Measurements from ENCODE around the gene SLC37A3.

- TF ChIP-seq, protein P1, sequence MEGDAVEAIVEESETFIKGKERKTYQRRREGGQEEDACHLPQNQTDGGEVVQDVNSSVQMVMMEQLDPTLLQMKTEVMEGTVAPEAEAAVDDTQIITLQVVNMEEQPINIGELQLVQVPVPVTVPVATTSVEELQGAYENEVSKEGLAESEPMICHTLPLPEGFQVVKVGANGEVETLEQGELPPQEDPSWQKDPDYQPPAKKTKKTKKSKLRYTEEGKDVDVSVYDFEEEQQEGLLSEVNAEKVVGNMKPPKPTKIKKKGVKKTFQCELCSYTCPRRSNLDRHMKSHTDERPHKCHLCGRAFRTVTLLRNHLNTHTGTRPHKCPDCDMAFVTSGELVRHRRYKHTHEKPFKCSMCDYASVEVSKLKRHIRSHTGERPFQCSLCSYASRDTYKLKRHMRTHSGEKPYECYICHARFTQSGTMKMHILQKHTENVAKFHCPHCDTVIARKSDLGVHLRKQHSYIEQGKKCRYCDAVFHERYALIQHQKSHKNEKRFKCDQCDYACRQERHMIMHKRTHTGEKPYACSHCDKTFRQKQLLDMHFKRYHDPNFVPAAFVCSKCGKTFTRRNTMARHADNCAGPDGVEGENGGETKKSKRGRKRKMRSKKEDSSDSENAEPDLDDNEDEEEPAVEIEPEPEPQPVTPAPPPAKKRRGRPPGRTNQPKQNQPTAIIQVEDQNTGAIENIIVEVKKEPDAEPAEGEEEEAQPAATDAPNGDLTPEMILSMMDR (IDR thresholded peaks at IDR 0.05), result no peak
- TF ChIP-seq POLR2A (IDR thresholded peaks at IDR 0.05), result no peak
These were observed 4.5 kb downstream of the SLC37A3 start for GRCh38 chr7:140393756-140394306.
